Gastrocnemius medialis (tissue), 4 donors: Measurements from ENCODE around the gene TMEM163. TPM values are rescaled to one million over a fixed set of nuclear protein-coding genes. Genes with fewer than 3 reads are reported as not detected.
A peak's percentile ranks its signal among the peaks of the same experiment; 100 is the strongest.

ENCODE experiments used
- ATAC-seq, 2 donors: fragments of 150-250 bp; one replicate each; pipeline ENCODE4 v1.9.1; 2016
- DNase-seq, 2 donors: peaks; one replicate each; pipeline ENCODE4 v3.0.0-alpha.2; 2019
- H3K27ac ChIP-seq, 4 donors: fragments of 200-600 bp; sonication (generic); 1 replicate in 1 of 4; 2 replicates in 3 of 4; pipeline ENCODE4 v1.5.1; 2016 to 2018; ENCODE audit warnings: mild to moderate bottlenecking in 2 of 4, moderate library complexity in 1 of 4
- H3K27me3 ChIP-seq, 3 donors: fragments of 200-600 bp; sonication (generic) in 2 of 3; 1 replicate in 1 of 3; 2 replicates in 2 of 3; pipeline versions ENCODE4 v1.5.1 to v1.6.0; 2016 to 2019; ENCODE audit warnings: mild to moderate bottlenecking in 1 of 3, moderate library complexity in 1 of 3
- H3K36me3 ChIP-seq, 2 donors: fragments of 200-600 bp; sonication (generic) in 1 of 2; one replicate each; pipeline ENCODE4 v1.5.1; 2017 to 2018
- H3K4me1 ChIP-seq, 2 donors: fragments of 200-600 bp; sonication (generic) in 1 of 2; one replicate each; pipeline ENCODE4 v1.5.1; 2016 to 2017; ENCODE audit warnings: mild to moderate bottlenecking in 2 of 2
- H3K4me3 ChIP-seq, 4 donors: fragments of 200-600 bp; sonication (generic) in 3 of 4; 1 replicate in 1 of 4; 2 replicates in 3 of 4; pipeline ENCODE4 v1.5.1; 2016 to 2019; ENCODE audit warnings: mild to moderate bottlenecking in 2 of 4
- H3K9me3 ChIP-seq, 3 donors: fragments of 200-600 bp; sonication (generic) in 2 of 3; 1 replicate in 1 of 3; 2 replicates in 2 of 3; pipeline ENCODE4 v1.5.1; 2016 to 2019
- CTCF ChIP-seq, 5 experiments: fragments of 450-650 bp in 3 of 5; fragments of 200-600 bp in 2 of 5; sonication (generic) in 2 of 5; IDR thresholded peaks in 4 of 5; conservative IDR thresholded peaks in 1 of 5; 1 replicate in 4 of 5; 2 replicates in 1 of 5; pipeline ENCODE4 v1.5.1; 2016 to 2019; ENCODE audit warnings: antibody characterized with exemption in 5 of 5, mild to moderate bottlenecking in 3 of 5, moderate library complexity in 3 of 5
- POLR2A ChIP-seq, 2 donors: fragments of 450-650 bp; IDR thresholded peaks; one replicate each; pipeline ENCODE4 v1.6.1; 2017; ENCODE audit warnings: antibody characterized with exemption in 2 of 2, mild to moderate bottlenecking in 2 of 2, moderate library complexity in 2 of 2
- in situ Hi-C, 4 donors: fragments of 200-750 bp; cut with MboI; loops; one replicate each; pipeline versions ENCODE4 v1.15.0 to v1.8.0; 2017; ENCODE audit warnings: low sequenced_read_pairs in 4 of 4
- intact Hi-C: fragments of 100-400 bp; cut with DNase I; formaldehyde crosslinking; loops from one replicate; pipeline ENCODE4 v1.15.1; 2023; ENCODE audit warnings: low total_unique reads
- total RNA-seq, 4 donors: library from RNA; depleted of rRNA; stranded (reverse); fragments of >200 nt; gene quantifications; one replicate each; pipeline versions ENCODE4 v1.1.0 to v1.2.3, GENCODE V29; 2016

Gene TMEM163
- total RNA-seq, 4 donors from 2014 or later, result not detected

DNA sequence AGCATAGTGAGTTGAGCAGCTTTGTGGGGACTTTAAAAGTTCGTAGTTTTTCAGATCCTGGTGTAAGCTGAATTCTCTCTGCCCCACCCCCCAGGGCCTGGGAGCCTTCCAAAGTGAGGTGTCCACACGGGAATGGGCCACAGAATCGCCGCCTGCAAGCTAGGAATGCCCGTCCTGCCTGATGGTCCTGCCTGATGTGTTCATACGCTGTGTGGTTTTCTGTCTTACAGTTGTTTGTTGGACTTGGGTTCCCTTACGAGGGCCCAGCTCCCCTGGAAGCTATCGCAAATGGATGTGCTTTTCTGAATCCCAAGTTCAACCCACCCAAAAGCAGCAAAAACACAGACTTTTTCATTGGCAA is 306.2 kb downstream of the TMEM163 start:
- TF ChIP-seq POLR2A (IDR thresholded peaks at IDR 0.05), result no peak
- TF ChIP-seq CTCF (IDR thresholded peaks at IDR 0.05 in 4 of 5, conservative IDR thresholded peaks at IDR 0.05 in 1 of 5), result no peak
- peaks cover 6 to 9% of the 10 kb centered on the region in 2 donors for H3K4me1 ChIP-seq
- in situ Hi-C loops, result loop anchor here (5.0 to 25.0 kb wide), 4 partner anchors 175 to 550 kb away; no protein-coding TSS in a partner anchor
- no peak for ATAC-seq
- H3K27ac ChIP-seq, result no peak overlapping the region
- no peak overlapping the region for H3K4me3 ChIP-seq
- intact Hi-C loops, result loop anchor here (1.0 to 5.0 kb wide), 3 partner anchors 168 to 525 kb away; no protein-coding TSS in a partner anchor
- DNase-seq, result no peak
- no peaks in the 10 kb centered on the region for H3K36me3 ChIP-seq
- no peaks in the 10 kb centered on the region for H3K9me3 ChIP-seq
- H3K27me3 ChIP-seq, result no peaks in the 10 kb centered on the region

GRCh38 chr2:134411828-134412638 is 306.8 kb downstream of the TMEM163 start:
- H3K36me3 ChIP-seq, result no peaks in the 10 kb centered on the region
- in situ Hi-C loops, result loop anchor here (5.0 to 25.0 kb wide), 4 partner anchors 175 to 550 kb away; no protein-coding TSS in a partner anchor
- H3K4me1 ChIP-seq, result peaks cover 6 to 9% of the 10 kb centered on the region in 2 donors
- TF ChIP-seq CTCF (IDR thresholded peaks at IDR 0.05 in 4 of 5, conservative IDR thresholded peaks at IDR 0.05 in 1 of 5), result peak in 4 of 5 experiments; percentile 28 to 70 (median 56)
- no peak for TF ChIP-seq POLR2A (IDR thresholded peaks at IDR 0.05)
- intact Hi-C loops, result loop anchor here (1.0 to 5.0 kb wide), 3 partner anchors 167 to 525 kb away; no protein-coding TSS in a partner anchor
- H3K27me3 ChIP-seq, result no peaks in the 10 kb centered on the region
- ATAC-seq (peak; percentile 89 to 92), DNase-seq (peak; percentile 36 to 40)
- no peak overlapping the region for H3K4me3 ChIP-seq
- no peak overlapping the region for H3K27ac ChIP-seq
- H3K9me3 ChIP-seq, result no peaks in the 10 kb centered on the region

DNA sequence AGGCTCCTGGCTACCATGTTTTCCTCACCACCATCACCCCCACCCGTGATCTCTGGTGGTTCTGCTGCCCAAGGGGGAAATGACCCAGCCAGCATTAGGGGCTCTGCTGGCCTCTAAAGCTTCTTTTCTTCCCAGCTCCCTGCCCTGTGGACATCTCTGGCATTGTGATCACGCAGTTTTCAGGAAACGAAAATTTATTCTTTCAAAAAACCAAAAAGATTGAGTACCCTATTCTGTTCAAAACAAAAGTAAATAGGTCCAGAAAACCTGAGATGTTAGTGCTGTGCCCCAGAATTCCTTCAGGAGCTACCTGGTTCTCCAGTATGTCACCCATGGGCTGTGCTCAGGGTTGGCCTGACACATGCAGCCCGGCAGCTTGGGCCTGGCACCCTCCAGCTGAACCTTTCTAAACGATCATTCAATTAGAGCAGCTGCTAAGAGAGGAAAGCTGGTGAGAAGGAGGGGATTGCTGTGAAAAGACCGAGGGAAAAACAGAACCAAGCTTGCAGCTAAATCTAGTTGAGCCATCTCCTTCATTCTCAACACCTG is 307.4 kb downstream of the TMEM163 start:
- H3K4me1 ChIP-seq, result peaks cover 6 to 9% of the 10 kb centered on the region in 2 donors
- no peak for DNase-seq
- no peak overlapping the region for H3K4me3 ChIP-seq
- no peak overlapping the region for H3K27ac ChIP-seq
- H3K36me3 ChIP-seq, result no peaks in the 10 kb centered on the region
- intact Hi-C loops, result loop anchor here (5.0 kb wide), 1 partner anchor 524 kb away; no protein-coding TSS in a partner anchor
- H3K9me3 ChIP-seq, result no peaks in the 10 kb centered on the region
- TF ChIP-seq CTCF (IDR thresholded peaks at IDR 0.05 in 4 of 5, conservative IDR thresholded peaks at IDR 0.05 in 1 of 5) (no peak), POLR2A (IDR thresholded peaks at IDR 0.05) (no peak)
- in situ Hi-C loops, result loop anchor here (5.0 to 25.0 kb wide), 4 partner anchors 174 to 549 kb away; no protein-coding TSS in a partner anchor
- no peak for ATAC-seq
- H3K27me3 ChIP-seq, result no peaks in the 10 kb centered on the region

DNA sequence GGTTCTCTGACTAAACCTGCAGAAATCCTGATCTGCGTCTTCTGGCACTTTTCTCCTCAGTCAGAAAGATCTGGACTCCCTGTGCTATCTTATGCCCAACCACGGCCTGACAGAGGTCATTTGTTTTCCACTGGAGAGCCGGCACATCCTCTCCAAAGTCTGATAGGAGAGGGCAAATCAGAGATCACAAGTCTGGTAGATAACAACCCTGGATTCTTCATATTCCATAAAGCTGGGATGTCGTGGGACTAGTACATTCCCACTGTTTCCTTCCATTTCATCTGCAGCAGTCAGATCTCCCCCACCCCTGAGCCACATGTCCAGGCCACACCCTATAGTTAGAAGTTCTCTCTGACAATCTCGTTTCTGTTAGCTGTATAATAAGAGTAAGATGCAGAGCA is 308.0 kb downstream of the TMEM163 start:
- ATAC-seq, result no peak

More for the DNA sequence above, 308.0 kb downstream of the TMEM163 start:
- TF ChIP-seq CTCF (IDR thresholded peaks at IDR 0.05 in 4 of 5, conservative IDR thresholded peaks at IDR 0.05 in 1 of 5), result no peak
- no peak for TF ChIP-seq POLR2A (IDR thresholded peaks at IDR 0.05)
- Histone ChIP-seq H3K27me3 (no peaks in the 10 kb centered on the region), H3K27ac (no peak overlapping the region), H3K4me1 (peaks cover 6 to 9% of the 10 kb centered on the region in 2 donors), H3K36me3 (no peaks in the 10 kb centered on the region), H3K4me3 (no peak overlapping the region), H3K9me3 (no peaks in the 10 kb centered on the region)
- no peak for DNase-seq
- in situ Hi-C loops, result loop anchor here (5.0 to 25.0 kb wide), 4 partner anchors 174 to 549 kb away; no protein-coding TSS in a partner anchor
- intact Hi-C loops, result loop anchor here (5.0 kb wide), 1 partner anchor 524 kb away; no protein-coding TSS in a partner anchor
